ENCODE data around the gene B4GALNT2.

DNA sequence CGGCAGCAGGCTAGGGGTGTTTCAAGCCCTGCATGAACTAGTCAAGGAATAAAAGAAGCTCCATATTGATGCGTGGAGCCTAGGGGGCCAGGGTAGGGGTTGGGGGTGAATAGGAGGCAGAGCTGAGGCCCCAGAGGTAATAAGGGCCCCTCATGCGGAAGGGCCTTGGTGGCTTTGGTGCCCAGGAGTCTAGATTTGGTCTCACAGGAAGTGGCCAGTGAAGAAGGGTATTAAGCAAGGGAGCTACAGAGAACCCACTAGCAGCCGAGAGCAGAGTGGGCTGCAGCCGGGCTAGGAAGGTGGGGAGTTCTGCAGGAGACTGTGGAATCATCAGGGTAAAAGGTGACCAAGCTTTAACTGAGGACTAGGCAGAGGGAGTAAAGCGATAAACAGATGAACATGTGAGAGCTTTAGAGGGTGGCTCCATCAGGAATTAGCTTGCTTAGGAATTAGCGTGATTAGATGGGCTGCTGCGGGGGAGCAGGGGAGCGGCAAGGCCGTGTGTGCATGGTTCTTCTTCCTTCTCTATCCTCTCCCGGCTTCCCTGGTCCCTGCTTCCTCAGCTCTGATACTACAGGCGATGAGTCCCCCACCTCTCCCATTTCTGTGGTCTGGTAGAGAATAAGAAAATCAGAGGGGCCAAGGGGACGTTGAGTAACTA lies 68.0 kb downstream of the B4GALNT2 start:
- TF ChIP-seq, protein P1, sequence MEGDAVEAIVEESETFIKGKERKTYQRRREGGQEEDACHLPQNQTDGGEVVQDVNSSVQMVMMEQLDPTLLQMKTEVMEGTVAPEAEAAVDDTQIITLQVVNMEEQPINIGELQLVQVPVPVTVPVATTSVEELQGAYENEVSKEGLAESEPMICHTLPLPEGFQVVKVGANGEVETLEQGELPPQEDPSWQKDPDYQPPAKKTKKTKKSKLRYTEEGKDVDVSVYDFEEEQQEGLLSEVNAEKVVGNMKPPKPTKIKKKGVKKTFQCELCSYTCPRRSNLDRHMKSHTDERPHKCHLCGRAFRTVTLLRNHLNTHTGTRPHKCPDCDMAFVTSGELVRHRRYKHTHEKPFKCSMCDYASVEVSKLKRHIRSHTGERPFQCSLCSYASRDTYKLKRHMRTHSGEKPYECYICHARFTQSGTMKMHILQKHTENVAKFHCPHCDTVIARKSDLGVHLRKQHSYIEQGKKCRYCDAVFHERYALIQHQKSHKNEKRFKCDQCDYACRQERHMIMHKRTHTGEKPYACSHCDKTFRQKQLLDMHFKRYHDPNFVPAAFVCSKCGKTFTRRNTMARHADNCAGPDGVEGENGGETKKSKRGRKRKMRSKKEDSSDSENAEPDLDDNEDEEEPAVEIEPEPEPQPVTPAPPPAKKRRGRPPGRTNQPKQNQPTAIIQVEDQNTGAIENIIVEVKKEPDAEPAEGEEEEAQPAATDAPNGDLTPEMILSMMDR (IDR thresholded peaks at IDR 0.05) = no peak
- no peak for TF ChIP-seq POLR2A (IDR thresholded peaks at IDR 0.05)
